Activated T-cell treated with anti-CD3 and anti-CD28 coated beads, Interleukin-2, amount 50 U/mL, for 48 hours (primary cell): ENCODE measurements around the gene NETO2.

Experiments used
- DNase-seq, 2 experiments: peaks; one replicate each; pipeline ENCODE4 v3.0.0-alpha.2; 2020

The NETO2 gene

GRCh38 chr16:47043970-47044684 lies 99.6 kb downstream of the NETO2 start:
- DNase-seq, result no peak

GRCh38 chr16:47043200-47043599 lies 100.5 kb downstream of the NETO2 start:
- no peak for DNase-seq

- peak; percentile 95 to 96 for DNase-seq
Measured at GRCh38 chr16:47037746-47038458, 105.8 kb downstream of the NETO2 start.

GRCh38 chr16:47037396-47037745 lies 106.4 kb downstream of the NETO2 start:
- DNase-seq, result no peak

GRCh38 chr16:47036201-47036600 lies 107.5 kb downstream of the NETO2 start:
- no peak for DNase-seq

- no peak for DNase-seq
Measured at GRCh38 chr16:47035436-47035835, 108.3 kb downstream of the NETO2 start.

GRCh38 chr16:47034455-47034854 lies 109.3 kb downstream of the NETO2 start:
- no peak for DNase-seq

GRCh38 chr16:47033176-47033575 lies 110.6 kb downstream of the NETO2 start:
- DNase-seq, result no peak

GRCh38 chr16:47029724-47030123 lies 114.0 kb downstream of the NETO2 start:
- DNase-seq, result no peak

GRCh38 chr16:47028767-47029377 lies 114.9 kb downstream of the NETO2 start:
- DNase-seq, result no peak
